Thoracic aorta (tissue), 2 donors: ENCODE measurements around the gene AFG1L. TPM values are rescaled to one million over a fixed set of nuclear protein-coding genes. Genes with fewer than 3 reads are reported as not detected.

ENCODE experiments used
- ATAC-seq: fragments of 150-250 bp; one replicate; pipeline ENCODE4 v1.8.0; 2017; ENCODE audit warnings: low read depth; ENCODE audit not compliant: insufficient number of reproducible peaks, low FRiP score
- DNase-seq: peaks from one replicate; pipeline ENCODE4 v3.0.0-alpha.2; 2020; ENCODE audit warnings: low spot score
- H3K27ac ChIP-seq, 2 donors: fragments of 200-600 bp; sonication (generic); 1 replicate in 1 of 2; 2 replicates in 1 of 2; pipeline ENCODE4 v1.5.1; 2016; ENCODE audit warnings: mild to moderate bottlenecking in 2 of 2, moderate library complexity in 2 of 2
- H3K27me3 ChIP-seq: fragments of 200-600 bp; sonication (generic); replicated peaks from 2 replicates; pipeline ENCODE4 v1.6.0; 2016; ENCODE audit warnings: mild to moderate bottlenecking; ENCODE audit not compliant: insufficient read depth
- H3K36me3 ChIP-seq: fragments of 200-600 bp; sonication (generic); one replicate; pipeline ENCODE4 v1.5.1; 2016
- H3K4me1 ChIP-seq, 2 donors: fragments of 200-600 bp; sonication (generic); 1 replicate in 1 of 2; 2 replicates in 1 of 2; pipeline versions ENCODE4 v1.5.1 to v1.6.0; 2016; ENCODE audit warnings: low read depth in 2 of 2, mild to moderate bottlenecking in 1 of 2; ENCODE audit not compliant: control insufficient read depth in 1 of 2
- H3K4me3 ChIP-seq: fragments of 200-600 bp; sonication (generic); 2 replicates; pipeline ENCODE4 v1.5.1; 2016; ENCODE audit warnings: mild to moderate bottlenecking
- H3K9me3 ChIP-seq: fragments of 200-600 bp; sonication (generic); 2 replicates; pipeline ENCODE4 v1.5.1; 2016
- total RNA-seq, 2 donors: library from RNA; depleted of rRNA; stranded (reverse); fragments of >200 nt; gene quantifications; one replicate each; pipeline versions ENCODE4 v1.1.0 to v1.2.3, GENCODE V29; 2016
- TF ChIP-seq, protein P1 (sequence below): fragments of 200-600 bp; sonication (generic); IDR thresholded peaks from one replicate; pipeline ENCODE4 v1.5.1; 2019; ENCODE audit warnings: antibody characterized with exemption

The AFG1L gene
- total RNA-seq, 2 donors from 2014 or later: 1.7 to 21.7 TPM

DNA sequence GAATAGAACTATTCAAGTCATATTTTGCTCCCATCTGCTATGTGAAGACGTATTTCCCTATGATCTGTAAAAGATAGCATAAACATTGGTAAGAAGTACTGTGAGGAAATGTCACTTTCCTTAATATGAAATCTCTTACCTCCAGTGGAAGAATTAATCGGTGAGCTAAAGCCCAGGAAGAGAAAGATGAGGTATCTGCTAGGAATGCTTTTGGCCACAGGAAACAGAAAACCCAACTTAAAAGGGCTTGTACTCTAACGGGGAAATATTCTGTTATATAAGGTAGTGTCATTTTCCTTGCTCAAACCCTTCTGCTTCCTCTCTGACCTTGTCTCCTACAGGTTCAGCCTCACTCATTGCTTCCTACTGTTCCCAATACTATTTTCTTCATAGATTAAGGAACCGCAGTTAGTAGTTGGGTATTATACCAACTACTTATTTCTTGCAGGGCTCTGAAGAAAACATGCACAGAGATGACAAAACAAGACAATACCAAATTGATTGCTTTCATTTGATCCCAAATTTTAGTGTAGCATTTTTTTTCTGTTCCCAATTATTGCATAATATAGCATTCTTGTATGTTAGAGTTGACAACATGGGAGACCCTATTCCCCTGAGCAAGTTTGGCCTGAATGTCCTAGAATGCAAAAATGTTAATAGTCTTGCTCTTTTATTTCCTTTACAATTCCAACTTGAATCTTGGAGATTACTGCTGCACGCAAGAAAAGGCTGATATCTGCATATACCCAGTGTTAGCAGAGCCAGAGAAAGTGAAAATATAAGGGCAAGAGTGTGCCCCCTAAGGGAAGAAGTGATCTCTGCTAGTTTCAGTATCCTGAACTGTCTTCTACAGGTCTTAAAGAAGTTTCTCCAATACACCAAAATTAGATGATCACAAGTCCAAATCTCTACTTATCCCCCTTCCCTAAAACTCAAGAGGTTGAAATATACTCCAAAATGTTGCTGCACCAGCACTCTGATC lies 65.3 kb downstream of the AFG1L start:
- Histone ChIP-seq H3K9me3 (no peaks in the 10 kb centered on the region), H3K4me1 (no peaks in the 10 kb centered on the region), H3K27me3 (no peaks in the 10 kb centered on the region), H3K27ac (no peak overlapping the region), H3K36me3 (no peaks in the 10 kb centered on the region), H3K4me3 (no peak overlapping the region)
- ATAC-seq (no peak), DNase-seq (no peak)
- TF ChIP-seq, protein P1, sequence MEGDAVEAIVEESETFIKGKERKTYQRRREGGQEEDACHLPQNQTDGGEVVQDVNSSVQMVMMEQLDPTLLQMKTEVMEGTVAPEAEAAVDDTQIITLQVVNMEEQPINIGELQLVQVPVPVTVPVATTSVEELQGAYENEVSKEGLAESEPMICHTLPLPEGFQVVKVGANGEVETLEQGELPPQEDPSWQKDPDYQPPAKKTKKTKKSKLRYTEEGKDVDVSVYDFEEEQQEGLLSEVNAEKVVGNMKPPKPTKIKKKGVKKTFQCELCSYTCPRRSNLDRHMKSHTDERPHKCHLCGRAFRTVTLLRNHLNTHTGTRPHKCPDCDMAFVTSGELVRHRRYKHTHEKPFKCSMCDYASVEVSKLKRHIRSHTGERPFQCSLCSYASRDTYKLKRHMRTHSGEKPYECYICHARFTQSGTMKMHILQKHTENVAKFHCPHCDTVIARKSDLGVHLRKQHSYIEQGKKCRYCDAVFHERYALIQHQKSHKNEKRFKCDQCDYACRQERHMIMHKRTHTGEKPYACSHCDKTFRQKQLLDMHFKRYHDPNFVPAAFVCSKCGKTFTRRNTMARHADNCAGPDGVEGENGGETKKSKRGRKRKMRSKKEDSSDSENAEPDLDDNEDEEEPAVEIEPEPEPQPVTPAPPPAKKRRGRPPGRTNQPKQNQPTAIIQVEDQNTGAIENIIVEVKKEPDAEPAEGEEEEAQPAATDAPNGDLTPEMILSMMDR: no peak

DNA sequence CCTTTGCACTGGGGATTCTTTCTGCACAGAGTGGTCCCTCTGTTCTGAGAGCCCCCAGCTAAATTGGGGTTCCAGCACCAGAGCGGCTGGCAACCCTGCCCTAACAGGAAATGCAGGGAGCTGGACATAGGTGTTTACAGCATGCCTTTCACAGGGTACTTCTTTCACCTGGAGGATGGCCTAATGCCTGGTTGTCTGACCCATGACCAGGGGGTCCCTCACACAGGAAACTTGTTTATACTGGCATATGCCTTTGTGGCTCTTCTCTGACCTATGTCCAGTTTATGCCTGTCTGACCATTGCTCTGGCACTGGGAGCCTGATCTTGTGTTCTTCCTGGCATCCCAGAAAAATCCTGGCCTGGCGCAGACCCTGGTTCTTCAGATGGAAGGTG lies 66.1 kb downstream of the AFG1L start:
- Histone ChIP-seq H3K27ac (no peak overlapping the region), H3K36me3 (no peaks in the 10 kb centered on the region), H3K27me3 (no peaks in the 10 kb centered on the region), H3K4me3 (no peak overlapping the region), H3K4me1 (no peaks in the 10 kb centered on the region), H3K9me3 (no peaks in the 10 kb centered on the region)
- ATAC-seq: no peak
- TF ChIP-seq, protein P1: no peak
- DNase-seq: no peak

DNA sequence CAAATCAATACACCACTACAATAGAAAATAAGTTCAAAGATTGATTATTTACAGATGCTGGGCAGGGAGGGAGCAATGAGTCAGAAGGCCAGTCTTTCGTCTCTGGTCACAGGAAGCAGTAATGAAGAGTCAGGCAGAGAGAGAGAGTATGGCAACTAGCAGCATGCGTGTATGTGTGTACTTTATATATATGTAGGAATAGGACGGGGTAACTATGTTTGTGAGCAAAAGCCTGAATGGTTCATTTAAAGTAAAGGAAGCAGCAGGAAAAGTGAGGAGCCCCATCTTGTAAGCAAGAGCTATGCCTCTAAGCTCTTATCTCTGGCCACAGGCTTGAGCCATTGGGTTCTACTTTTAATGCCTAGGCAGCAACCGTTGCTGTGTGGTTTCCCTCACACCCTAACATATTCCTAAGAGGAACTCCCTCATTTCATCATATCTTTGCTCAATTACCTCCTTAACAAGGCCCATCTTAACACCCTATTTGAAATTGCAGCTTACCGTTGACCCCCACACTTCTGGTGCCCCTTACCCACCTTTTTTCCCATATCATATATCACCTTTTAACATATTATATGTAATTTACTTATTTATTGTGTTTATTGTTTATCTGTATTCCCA lies 66.6 kb downstream of the AFG1L start:
- H3K4me1 ChIP-seq: no peaks in the 10 kb centered on the region
- DNase-seq (no peak), ATAC-seq (no peak)
- H3K9me3 ChIP-seq: no peaks in the 10 kb centered on the region
- TF ChIP-seq, protein P1: no peak
- no peaks in the 10 kb centered on the region for H3K36me3 ChIP-seq
- no peaks in the 10 kb centered on the region for H3K27me3 ChIP-seq
- no peak overlapping the region for H3K27ac ChIP-seq
- no peak overlapping the region for H3K4me3 ChIP-seq

DNA sequence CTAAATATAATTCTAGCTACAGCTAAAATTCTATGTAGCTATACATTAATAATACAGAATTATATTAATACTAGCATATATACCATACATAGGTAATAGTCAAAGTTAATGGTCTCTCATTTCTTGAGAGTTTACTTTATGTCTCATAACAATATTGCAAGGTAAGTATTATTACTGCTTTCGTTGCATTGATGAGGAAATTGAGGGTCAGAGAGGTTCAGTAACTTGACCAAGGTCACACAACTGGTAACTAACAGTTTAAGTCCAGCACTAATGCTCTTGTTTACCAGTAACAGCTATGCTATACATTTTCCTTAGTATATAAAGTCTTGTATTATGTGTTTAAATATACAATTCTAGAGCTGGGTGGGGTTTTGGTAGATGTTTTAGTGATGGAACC lies 67.6 kb downstream of the AFG1L start:
- Histone ChIP-seq H3K4me1 (no peaks in the 10 kb centered on the region), H3K36me3 (no peaks in the 10 kb centered on the region), H3K9me3 (no peaks in the 10 kb centered on the region), H3K4me3 (no peak overlapping the region), H3K27ac (no peak overlapping the region), H3K27me3 (no peaks in the 10 kb centered on the region)
- DNase-seq: no peak
- TF ChIP-seq, protein P1: no peak
- no peak for ATAC-seq

DNA sequence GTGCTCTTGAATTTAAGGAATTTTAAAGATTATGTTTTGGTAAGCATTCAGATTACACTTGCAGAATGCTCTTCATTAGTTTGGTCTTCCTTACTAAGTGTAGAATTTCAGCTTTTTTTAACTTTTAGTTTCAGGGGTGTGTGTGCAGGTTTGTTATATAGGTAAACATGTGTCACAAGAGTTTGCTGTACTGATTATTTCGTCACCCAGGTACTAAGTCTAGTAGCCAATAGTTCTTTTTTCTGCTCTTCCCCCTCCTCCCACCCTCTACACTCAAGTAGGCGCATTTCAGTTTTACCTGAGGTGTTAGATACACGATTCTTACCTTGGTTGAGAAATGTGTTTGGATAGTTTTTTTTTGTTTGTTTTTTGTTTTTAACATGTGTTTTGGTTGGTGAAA lies 68.3 kb downstream of the AFG1L start:
- H3K27me3 ChIP-seq: no peaks in the 10 kb centered on the region
- TF ChIP-seq, protein P1: no peak
- H3K4me3 ChIP-seq: no peak overlapping the region
- no peaks in the 10 kb centered on the region for H3K36me3 ChIP-seq
- ATAC-seq (no peak), DNase-seq (no peak)
- H3K4me1 ChIP-seq: no peaks in the 10 kb centered on the region
- H3K9me3 ChIP-seq: no peaks in the 10 kb centered on the region
- H3K27ac ChIP-seq: no peak overlapping the region
